DMS114 treated with DMSO at 0.1 percent for 48 hours (cell line): ENCODE results near the gene NAA60.

Experiments used
- DNase-seq: peaks from one replicate; lab custom pipeline; 2025; ENCODE audit not compliant: unreplicated experiment; lab: John Stamatoyannopoulos, UW

The NAA60 gene

GRCh38 chr16:3503523-3503922, 60.0 kb downstream of the NAA60 start:
- DNase-seq = no peak

GRCh38 chr16:3508736-3509135, 65.3 kb downstream of the NAA60 start:
- DNase-seq = no peak

- no peak for DNase-seq
These were observed 66.0 kb downstream of the NAA60 start for GRCh38 chr16:3509470-3509928.

- no peak for DNase-seq
These were observed 66.9 kb downstream of the NAA60 start for GRCh38 chr16:3510416-3510815.

GRCh38 chr16:3511286-3512180, 68.1 kb downstream of the NAA60 start:
- no peak for DNase-seq

GRCh38 chr16:3513892-3514583, 70.6 kb downstream of the NAA60 start:
- DNase-seq = no peak

- DNase-seq = no peak
These were observed 71.1 kb downstream of the NAA60 start for GRCh38 chr16:3514621-3515020.

- no peak for DNase-seq
These were observed 72.4 kb downstream of the NAA60 start for GRCh38 chr16:3515897-3516296.

GRCh38 chr16:3518292-3518985, 75.0 kb downstream of the NAA60 start:
- no peak for DNase-seq

- DNase-seq = no peak
These were observed 75.5 kb downstream of the NAA60 start for GRCh38 chr16:3518986-3519348.

- no peak for DNase-seq
These were observed 76.1 kb downstream of the NAA60 start for GRCh38 chr16:3519581-3519980.

GRCh38 chr16:3520413-3520812, 76.9 kb downstream of the NAA60 start:
- DNase-seq = no peak

- no peak for DNase-seq
These were observed 77.4 kb downstream of the NAA60 start for GRCh38 chr16:3520841-3521240.

- DNase-seq = no peak
These were observed 79.8 kb downstream of the NAA60 start for GRCh38 chr16:3523281-3523680.

GRCh38 chr16:3525951-3526350, 82.5 kb downstream of the NAA60 start:
- no peak for DNase-seq

- DNase-seq = peak; percentile 16
These were observed 83.8 kb downstream of the NAA60 start for GRCh38 chr16:3527216-3527829.

GRCh38 chr16:3528406-3528805, 84.9 kb downstream of the NAA60 start:
- no peak for DNase-seq

- no peak for DNase-seq
These were observed 85.7 kb downstream of the NAA60 start for GRCh38 chr16:3529175-3529574.

- no peak for DNase-seq
These were observed 87.0 kb downstream of the NAA60 start for GRCh38 chr16:3530371-3530914.

- no peak for DNase-seq
These were observed 89.3 kb downstream of the NAA60 start for GRCh38 chr16:3532741-3533140.

- no peak for DNase-seq
These were observed 90.6 kb downstream of the NAA60 start for GRCh38 chr16:3534126-3534525.
